IMR-90 (cell line): ENCODE data around the gene ZMIZ1. TPM values are rescaled to one million over a fixed set of nuclear protein-coding genes. Genes with fewer than 3 reads are reported as not detected.
A peak's percentile ranks its signal among the peaks of the same experiment; 100 is the strongest.

Experiments
- ATAC-seq: fragments of 200-7000 bp; cut with Tn5 transposase; 2 replicates; pipeline ENCODE4 v1.9.1; 2020; ENCODE audit warnings: low read depth, mild to moderate bottlenecking, moderate library complexity
- BruUV-seq: library from RNA; stranded (reverse); fragments of 400-500 nt; replicated peaks from 2 replicates; lab custom pipeline; 2021; lab: Mats Ljungman, UMichigan
- CTCF ChIA-PET: fragments of 300-600 bp; formaldehyde crosslinking; extraction: SDS; loops from one replicate; lab custom pipeline; 2021; ENCODE audit warnings: antibody characterized with exemption; lab: Yijun Ruan, JAX
- POLR2A ChIA-PET: fragments of 300-600 bp; sonication (Branson Sonifier 250); formaldehyde crosslinking; loops from one replicate; lab custom pipeline; 2022; ENCODE audit warnings: antibody characterized with exemption; ENCODE audit not compliant: unreplicated experiment; lab: Charles Lee
- DNase-seq: peaks from one replicate; pipeline ENCODE4 v3.0.0; 2013
- H2AFZ ChIP-seq: replicated peaks from 2 replicates; pipeline ENCODE3; 2013; ENCODE audit warnings: low read length, mild to moderate bottlenecking; ENCODE audit not compliant: poor library complexity
- H2AK5ac ChIP-seq: 2 replicates; pipeline ENCODE4 v1.6.1; 2013; ENCODE audit warnings: low read depth, low read length, inconsistent platforms
- H2AK9ac ChIP-seq: replicated peaks from 2 replicates; pipeline ENCODE3; 2013; ENCODE audit warnings: mild to moderate bottlenecking, low read depth, low read length, moderate library complexity; ENCODE audit not compliant: poor library complexity
- H2BK120ac ChIP-seq: 2 replicates; pipeline ENCODE4 v1.6.1; 2013; ENCODE audit warnings: low read depth, low read length, inconsistent platforms
- H2BK15ac ChIP-seq: 3 replicates; pipeline ENCODE4 v1.6.1; 2013; ENCODE audit warnings: low read depth, low read length, inconsistent platforms
- H2BK20ac ChIP-seq: 2 replicates; pipeline ENCODE4 v1.6.1; 2013; ENCODE audit warnings: low read depth, mild to moderate bottlenecking, inconsistent platforms, low read length, moderate library complexity
- H2BK5ac ChIP-seq: 2 replicates; pipeline ENCODE4 v1.6.1; 2013; ENCODE audit warnings: mild to moderate bottlenecking, low read depth, low read length, inconsistent platforms; ENCODE audit not compliant: poor library complexity, severe bottlenecking
- H3K14ac ChIP-seq: replicated peaks from 2 replicates; pipeline ENCODE4 v1.6.1; 2013; ENCODE audit warnings: low read depth, low read length, inconsistent platforms
- H3K18ac ChIP-seq: 2 replicates; pipeline ENCODE4 v1.6.1; 2013; ENCODE audit warnings: low read depth, low read length, control low read depth
- H3K23ac ChIP-seq: 2 replicates; pipeline ENCODE4 v1.6.1; 2013; ENCODE audit warnings: low read depth, low read length, inconsistent platforms
- H3K27ac ChIP-seq: 2 replicates; pipeline ENCODE4 v1.5.1; 2013; ENCODE audit warnings: mild to moderate bottlenecking, control low read depth, low read length; ENCODE audit not compliant: insufficient read depth
- H3K27me3 ChIP-seq: 2 replicates; pipeline ENCODE4 v1.6.1; 2013; ENCODE audit warnings: low read length; ENCODE audit not compliant: control insufficient read depth, insufficient read depth
- H3K36me3 ChIP-seq: 2 replicates; pipeline ENCODE4 v1.6.1; 2013; ENCODE audit warnings: low read length, mixed read lengths; ENCODE audit not compliant: control insufficient read depth, insufficient read depth
- H3K4ac ChIP-seq: 2 replicates; pipeline ENCODE4 v1.6.1; 2013; ENCODE audit warnings: low read depth, low read length, inconsistent platforms
- H3K4me1 ChIP-seq: 2 replicates; pipeline ENCODE4 v1.6.1; 2013; ENCODE audit warnings: low read length, mixed read lengths; ENCODE audit not compliant: control insufficient read depth, insufficient read depth
- H3K4me2 ChIP-seq: 2 replicates; pipeline ENCODE4 v1.6.1; 2013; ENCODE audit warnings: low read depth, mild to moderate bottlenecking, control low read depth, low read length, moderate library complexity
- H3K4me3 ChIP-seq: 2 replicates; pipeline ENCODE4 v1.5.1; 2013; ENCODE audit warnings: low read depth, mild to moderate bottlenecking, control low read depth, low read length, moderate library complexity; ENCODE audit not compliant: insufficient read depth
- H3K56ac ChIP-seq: 2 replicates; pipeline ENCODE4 v1.6.1; 2013; ENCODE audit warnings: low read length, inconsistent platforms; ENCODE audit not compliant: insufficient read depth; ENCODE audit errors: extremely low read depth
- H3K79me1 ChIP-seq, 2 experiments: 2 replicates each; pipeline ENCODE4 v1.6.1; 2013; ENCODE audit warnings: low read length in 2 of 2, inconsistent platforms in 1 of 2, low read depth in 1 of 2
- H3K9ac ChIP-seq: 2 replicates; pipeline ENCODE4 v1.6.1; 2013; ENCODE audit warnings: low read depth, low read length, control low read depth
- H3K9me1 ChIP-seq: 2 replicates; pipeline ENCODE4 v1.6.1; 2013; ENCODE audit warnings: low read length, inconsistent platforms; ENCODE audit not compliant: insufficient read depth
- H3K9me3 ChIP-seq: 2 replicates; pipeline ENCODE4 v1.6.1; 2013; ENCODE audit warnings: low read length; ENCODE audit not compliant: control insufficient read depth, insufficient read depth
- H4K20me1 ChIP-seq: 2 replicates; pipeline ENCODE4 v1.6.1; 2013; ENCODE audit warnings: low read length, inconsistent platforms; ENCODE audit not compliant: insufficient read depth
- H4K5ac ChIP-seq: 2 replicates; pipeline ENCODE4 v1.6.1; 2013; ENCODE audit warnings: mild to moderate bottlenecking, low read depth, low read length, control low read depth
- H4K8ac ChIP-seq, 2 experiments: 2 replicates each; pipeline ENCODE4 v1.6.1; 2013; ENCODE audit warnings: low read depth in 2 of 2, low read length in 2 of 2, control low read depth in 1 of 2, inconsistent platforms in 1 of 2
- H4K91ac ChIP-seq: 2 replicates; pipeline ENCODE4 v1.6.1; 2013; ENCODE audit warnings: low read depth, low read length, inconsistent platforms; ENCODE audit not compliant: insufficient read depth
- CEBPB ChIP-seq: IDR thresholded peaks from 2 replicates; pipeline ENCODE4 v1.6.1; 2012; ENCODE audit warnings: low read depth, low read length, improper control_type of control experiment
- CHD1 ChIP-seq: IDR thresholded peaks from 2 replicates; pipeline ENCODE4 v1.6.1; 2012; ENCODE audit warnings: low read depth, low read length, improper control_type of control experiment
- FOS ChIP-seq: fragments of 150-350 bp; IDR thresholded peaks from 2 replicates; pipeline ENCODE4 v1.6.1; 2016; ENCODE audit warnings: low read depth, low read length
- MAFK ChIP-seq: IDR thresholded peaks from 2 replicates; pipeline ENCODE4 v1.6.1; 2012; ENCODE audit warnings: low read depth, low read length, improper control_type of control experiment
- MAZ ChIP-seq: IDR thresholded peaks from 2 replicates; pipeline ENCODE4 v1.6.1; 2012; ENCODE audit warnings: low read depth, mild to moderate bottlenecking, low read length, improper control_type of control experiment, moderate library complexity, borderline replicate concordance
- MXI1 ChIP-seq: IDR thresholded peaks from 2 replicates; pipeline ENCODE4 v1.6.1; 2012; ENCODE audit warnings: low read depth, mild to moderate bottlenecking, low read length, moderate library complexity, borderline replicate concordance
- POLR2A ChIP-seq: IDR thresholded peaks from 2 replicates; pipeline ENCODE4 v1.6.1; 2012; ENCODE audit warnings: mild to moderate bottlenecking, low read depth, low read length
- RAD21 ChIP-seq: IDR thresholded peaks from 2 replicates; pipeline ENCODE4 v1.6.1; 2012; ENCODE audit warnings: low read length, improper control_type of control experiment
- RCOR1 ChIP-seq: IDR thresholded peaks from 2 replicates; pipeline ENCODE4 v1.6.1; 2012; ENCODE audit warnings: mild to moderate bottlenecking, low read length, improper control_type of control experiment; ENCODE audit not compliant: insufficient replicate concordance
- SMC3 ChIP-seq: fragments of 150-350 bp; IDR thresholded peaks from 2 replicates; pipeline ENCODE4 v1.6.1; 2016; ENCODE audit warnings: low read depth, mild to moderate bottlenecking, antibody characterized with exemption, low read length, moderate library complexity
- WGBS, 2 experiments: methylation state at CpG; one replicate each; pipeline versions ENCODE4 v1.1.5 to v1.1.7; 2013; ENCODE audit warnings: missing lambda C conversion rate in 2 of 2; ENCODE audit not compliant: insufficient read length in 1 of 2; ENCODE audit errors: extremely low coverage in 2 of 2; 5-methylcytosine and 5-hydroxymethylcytosine counted together
- dilution Hi-C: fragments of 300-500 bp; cut with HindIII; formaldehyde crosslinking; loops from one replicate; pipeline ENCODE4 v1.14.3; 2018; ENCODE audit warnings: low sequenced_read_pairs; ENCODE audit not compliant: unreplicated experiment
- in situ Hi-C: fragments of 300-500 bp; cut with MboI; formaldehyde crosslinking; loops from 3 replicates; pipeline ENCODE4 v1.14.3; 2019; ENCODE audit warnings: low sequenced_read_pairs, inconsistent platforms, mixed read lengths
- intact Hi-C: fragments of 100-400 bp; cut with micrococcal nuclease; formaldehyde crosslinking; loops from 2 replicates; pipeline ENCODE4 v1.10.0; 2022
- polyA plus RNA-seq, 3 experiments: library from polyadenylated mRNA; depleted of rRNA; stranded (reverse); fragments of >200 nt; gene quantifications; 2 replicates each; pipeline ENCODE4 v1.2.3, GENCODE V29; 2012; ENCODE audit warnings: low replicate concordance in 1 of 3
- total RNA-seq: library from RNA; depleted of rRNA; stranded (reverse); fragments of >200 nt; gene quantifications from 2 replicates; pipeline ENCODE4 v1.2.3, GENCODE V29; 2012
- TF ChIP-seq, protein P1 (sequence below): fragments of 150-350 bp; IDR thresholded peaks from 2 replicates; pipeline ENCODE4 v1.6.1; 2016; ENCODE audit warnings: low read depth, mild to moderate bottlenecking, low read length, moderate library complexity, borderline replicate concordance

ZMIZ1 gene
- total and polyA plus RNA-seq, 2 of the 4 experiments (the other 2 are of a cell fraction) = 6.6 to 48.7 TPM

DNA sequence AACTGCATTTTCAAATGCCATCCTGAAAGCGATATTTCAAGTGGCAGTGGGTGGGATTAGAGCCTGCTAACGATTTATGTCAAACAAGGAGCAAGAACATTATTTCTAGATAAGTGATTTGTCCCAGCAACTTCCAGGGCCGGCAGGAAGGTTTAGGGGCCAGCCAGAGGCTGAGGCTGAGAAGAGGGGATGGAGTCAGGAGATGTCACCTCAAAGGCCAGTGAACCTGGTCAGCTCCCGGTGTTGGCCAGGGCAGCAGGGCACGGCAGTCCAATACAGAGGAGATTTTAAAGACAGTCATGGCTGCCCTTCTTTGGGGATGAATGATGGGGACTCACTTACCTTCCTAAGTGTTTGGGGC lies 172.8 kb downstream of the ZMIZ1 start:
- Histone ChIP-seq H2BK5ac (peak overlapping the region; percentile 49), H2AFZ (no peak overlapping the region), H4K20me1 (peaks cover 86% of the 10 kb centered on the region), H4K91ac (peak overlapping the region; percentile 44; the same call in 1 of the 2 replicates), H3K4me1 (peaks cover 49% of the 10 kb centered on the region), H3K9me3 (no peaks in the 10 kb centered on the region), H3K27me3 (no peaks in the 10 kb centered on the region), H4K8ac (peak overlapping the region; percentile 50 to 82; a peak in 2 of 4 replicates), H3K79me1 (peaks cover 42 to 87% of the 10 kb centered on the region in 2 experiments), H3K4me2 (peak overlapping the region; percentile 51), H3K4ac (peak overlapping the region; percentile 61), H2BK20ac (no peak overlapping the region), H2AK9ac (peak overlapping the region; percentile 35), H3K14ac (peak overlapping the region; percentile 83), H3K9ac (peak overlapping the region; percentile 2; the same call in 1 of the 2 replicates), H3K9me1 (peaks cover 55% of the 10 kb centered on the region), H2BK120ac (no peak overlapping the region), H3K23ac (peak overlapping the region; percentile 71), H3K36me3 (peaks cover 10% of the 10 kb centered on the region), H2AK5ac (peak overlapping the region; percentile 81), H3K4me3 (no peak overlapping the region), H3K56ac (no peak overlapping the region; the same call in 1 of the 2 replicates), H3K27ac (peak overlapping the region; percentile 19; the same call in 1 of the 2 replicates), H4K5ac (no peak overlapping the region), H2BK15ac (peak overlapping the region; percentile 57; the same call in 1 of the 3 replicates), H3K18ac (no peak overlapping the region)
- DNase-seq (no peak), ATAC-seq (no peak)
- no TSS peak for BruUV-seq
- dilution Hi-C loops (no loop called here), in situ Hi-C loops (no loop called here), intact Hi-C loops (no loop called here)
- 50% methylated on average over 2 of the region's 5 CpGs; no CpG with 5 or more reads in 1 of the 2 experiments for WGBS, 2 experiments
- no peak for TF ChIP-seq MAFK
- TF ChIP-seq CEBPB = no peak
- no peak for TF ChIP-seq RAD21
- no peak for TF ChIP-seq SMC3
- TF ChIP-seq CHD1 = no peak
- TF ChIP-seq FOS = no peak
- no peak for TF ChIP-seq RCOR1
- TF ChIP-seq POLR2A = no peak
- TF ChIP-seq, protein P1, sequence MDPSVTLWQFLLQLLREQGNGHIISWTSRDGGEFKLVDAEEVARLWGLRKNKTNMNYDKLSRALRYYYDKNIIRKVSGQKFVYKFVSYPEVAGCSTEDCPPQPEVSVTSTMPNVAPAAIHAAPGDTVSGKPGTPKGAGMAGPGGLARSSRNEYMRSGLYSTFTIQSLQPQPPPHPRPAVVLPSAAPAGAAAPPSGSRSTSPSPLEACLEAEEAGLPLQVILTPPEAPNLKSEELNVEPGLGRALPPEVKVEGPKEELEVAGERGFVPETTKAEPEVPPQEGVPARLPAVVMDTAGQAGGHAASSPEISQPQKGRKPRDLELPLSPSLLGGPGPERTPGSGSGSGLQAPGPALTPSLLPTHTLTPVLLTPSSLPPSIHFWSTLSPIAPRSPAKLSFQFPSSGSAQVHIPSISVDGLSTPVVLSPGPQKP = no peak
- TF ChIP-seq MAZ = no peak
- TF ChIP-seq MXI1 = no peak
- POLR2A ChIA-PET = no interaction called here
- CTCF ChIA-PET = no interaction called here
